ENCODE measurements around the gene URM1.

DNA sequence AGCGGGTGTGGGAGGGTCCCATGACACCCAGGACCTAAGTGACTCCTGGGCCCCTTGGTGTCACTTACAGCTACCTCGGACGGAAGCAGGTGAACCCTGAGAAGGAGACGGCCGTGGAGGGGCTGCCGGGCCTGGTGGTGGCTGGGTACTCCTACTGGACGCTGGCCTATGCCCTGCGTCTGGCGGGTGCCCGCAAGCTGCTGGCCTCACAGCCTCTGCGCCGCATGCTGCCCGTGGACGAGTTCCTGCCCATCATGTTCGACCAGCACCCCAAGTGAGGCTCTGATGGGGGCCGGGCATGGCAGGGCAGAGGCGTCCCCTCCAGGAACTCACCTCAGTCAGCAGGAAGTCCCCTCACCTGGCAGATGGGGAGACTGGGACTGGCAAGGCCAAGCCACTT, 63.2 kb downstream of the URM1 start:
- no peak for TF ChIP-seq EZH2 (IDR thresholded peaks at IDR 0.05)
- TF ChIP-seq POLR2AphosphoS5 (IDR thresholded peaks at IDR 0.05; ENCODE audit: borderline replicate concordance, low read depth, low read length), result no peak

All from SK-N-MC (cell line).